Measurements from ENCODE around the gene ZNF621.

DNA sequence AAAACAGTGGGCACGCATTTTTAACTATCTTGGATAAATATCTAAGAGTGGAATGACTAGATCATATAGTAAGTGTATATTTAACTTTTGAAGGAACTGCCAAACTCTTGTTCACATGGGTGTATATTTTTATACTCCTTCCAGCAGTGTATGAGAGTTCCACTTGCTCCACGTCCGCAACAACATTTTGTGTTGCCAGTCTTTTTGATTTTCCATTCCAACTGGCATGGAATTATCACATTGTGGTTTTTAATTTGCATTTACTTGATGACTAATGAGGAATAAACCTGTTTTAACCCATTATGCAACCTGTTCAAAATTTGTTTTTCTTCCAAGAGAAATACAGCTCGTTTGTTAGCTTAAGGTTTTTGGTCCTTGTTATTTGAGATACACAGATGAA is 51.6 kb downstream of the ZNF621 start:
- no peak for TF ChIP-seq EZH2 (IDR thresholded peaks at IDR 0.05; ENCODE audit: low read depth)
- TF ChIP-seq, protein P1, sequence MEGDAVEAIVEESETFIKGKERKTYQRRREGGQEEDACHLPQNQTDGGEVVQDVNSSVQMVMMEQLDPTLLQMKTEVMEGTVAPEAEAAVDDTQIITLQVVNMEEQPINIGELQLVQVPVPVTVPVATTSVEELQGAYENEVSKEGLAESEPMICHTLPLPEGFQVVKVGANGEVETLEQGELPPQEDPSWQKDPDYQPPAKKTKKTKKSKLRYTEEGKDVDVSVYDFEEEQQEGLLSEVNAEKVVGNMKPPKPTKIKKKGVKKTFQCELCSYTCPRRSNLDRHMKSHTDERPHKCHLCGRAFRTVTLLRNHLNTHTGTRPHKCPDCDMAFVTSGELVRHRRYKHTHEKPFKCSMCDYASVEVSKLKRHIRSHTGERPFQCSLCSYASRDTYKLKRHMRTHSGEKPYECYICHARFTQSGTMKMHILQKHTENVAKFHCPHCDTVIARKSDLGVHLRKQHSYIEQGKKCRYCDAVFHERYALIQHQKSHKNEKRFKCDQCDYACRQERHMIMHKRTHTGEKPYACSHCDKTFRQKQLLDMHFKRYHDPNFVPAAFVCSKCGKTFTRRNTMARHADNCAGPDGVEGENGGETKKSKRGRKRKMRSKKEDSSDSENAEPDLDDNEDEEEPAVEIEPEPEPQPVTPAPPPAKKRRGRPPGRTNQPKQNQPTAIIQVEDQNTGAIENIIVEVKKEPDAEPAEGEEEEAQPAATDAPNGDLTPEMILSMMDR (conservative IDR thresholded peaks at IDR 0.05), result no peak
